ENCODE data around the gene HBQ1.
"Not testable (repeated sequence)": the region's sequence is repeated elsewhere in the genome, so short reads cannot be mapped to it uniquely, and the experiment has no call there.

Gene HBQ1

GRCh38 chr16:160691-161190 lies 19.5 kb upstream of the HBQ1 start:
- no peak overlapping the region for H3K4me3 ChIP-seq (replicated peaks in 1 of 2; ENCODE audit: low read depth in 2 of 2, low read length in 2 of 2)
- DNase-seq (ENCODE audit: low read depth in 2 of 2): no peak
- TF ChIP-seq CTCF (IDR thresholded peaks at IDR 0.05; ENCODE audit: low read depth, low read length): no peak

- no peak overlapping the region for H3K4me3 ChIP-seq (replicated peaks in 1 of 2; ENCODE audit: low read depth in 2 of 2, low read length in 2 of 2)
- no peak for DNase-seq (ENCODE audit: low read depth in 2 of 2)
Observed at GRCh38 chr16:162271-162991, 17.8 kb upstream of the HBQ1 start.

GRCh38 chr16:163139-163538 lies 17.1 kb upstream of the HBQ1 start:
- H3K4me3 ChIP-seq (replicated peaks in 1 of 2; ENCODE audit: low read depth in 2 of 2, low read length in 2 of 2); DNase-seq (ENCODE audit: low read depth in 2 of 2): not testable (repeated sequence)

More at GRCh38 chr16:162271-162991, 17.8 kb upstream of the HBQ1 start:
- no peak for TF ChIP-seq CTCF (IDR thresholded peaks at IDR 0.05; ENCODE audit: low read depth, low read length)

- not testable (repeated sequence) for DNase-seq (ENCODE audit: low read depth in 2 of 2); H3K4me3 ChIP-seq (replicated peaks in 1 of 2; ENCODE audit: low read depth in 2 of 2, low read length in 2 of 2)
Observed at GRCh38 chr16:163696-164095, 16.6 kb upstream of the HBQ1 start.

- DNase-seq (ENCODE audit: low read depth in 2 of 2); H3K4me3 ChIP-seq (replicated peaks in 1 of 2; ENCODE audit: low read depth in 2 of 2, low read length in 2 of 2): not testable (repeated sequence)
Observed at GRCh38 chr16:164134-164823, 16.0 kb upstream of the HBQ1 start.

- H3K4me3 ChIP-seq (replicated peaks in 1 of 2; ENCODE audit: low read depth in 2 of 2, low read length in 2 of 2): no peak overlapping the region
Observed at GRCh38 chr16:164827-165538, 15.3 kb upstream of the HBQ1 start.

GRCh38 chr16:165539-166374 lies 14.5 kb upstream of the HBQ1 start, which contains the start of gene HBM:
Gene HBM, plus strand, starts transcription at chr16:165978. Its CDS starts 20 bp downstream, at chr16:165998.
- no peak for DNase-seq (ENCODE audit: low read depth in 2 of 2)
- no peak for TF ChIP-seq CTCF (IDR thresholded peaks at IDR 0.05; ENCODE audit: low read depth, low read length)
- no peak within 1 kb of the TSS for H3K4me3 ChIP-seq (replicated peaks in 1 of 2; ENCODE audit: low read depth in 2 of 2, low read length in 2 of 2)

More at GRCh38 chr16:164827-165538, 15.3 kb upstream of the HBQ1 start:
- TF ChIP-seq CTCF (IDR thresholded peaks at IDR 0.05; ENCODE audit: low read depth, low read length): no peak
- DNase-seq (ENCODE audit: low read depth in 2 of 2): no peak

All from cardiac fibroblast (primary cell).